Neural cell (in vitro differentiated cells): ENCODE measurements around the gene RLF.

Source experiments
- EZH2 ChIP-seq: fragments of 200-600, 300-800 bp; shearing (Covaris generic), sonication (generic); IDR thresholded peaks from 2 replicates; pipeline ENCODE4 v1.6.1; 2014; ENCODE audit warnings: antibody characterized with exemption, low read length, borderline replicate concordance, mild to moderate bottlenecking; ENCODE audit not compliant: insufficient read depth, poor library complexity, severe bottlenecking
- POLR2AphosphoS5 ChIP-seq: IDR thresholded peaks from 2 replicates; pipeline ENCODE4 v1.6.1; 2012
- RAD21 ChIP-seq: fragments of 450-650 bp; conservative IDR thresholded peaks from 2 replicates; pipeline ENCODE4 v1.6.1; 2014; ENCODE audit warnings: antibody characterized with exemption, mild to moderate bottlenecking, moderate library complexity
- TAF1 ChIP-seq: IDR thresholded peaks from 2 replicates; pipeline ENCODE4 v1.6.1; 2012; ENCODE audit warnings: low read depth
- TF ChIP-seq, protein P1 (sequence below): fragments of 450-650 bp; IDR thresholded peaks from 2 replicates; pipeline ENCODE4 v1.5.1; 2014; ENCODE audit warnings: antibody characterized with exemption, mild to moderate bottlenecking, moderate library complexity; ENCODE audit not compliant: poor library complexity, severe bottlenecking

DNA sequence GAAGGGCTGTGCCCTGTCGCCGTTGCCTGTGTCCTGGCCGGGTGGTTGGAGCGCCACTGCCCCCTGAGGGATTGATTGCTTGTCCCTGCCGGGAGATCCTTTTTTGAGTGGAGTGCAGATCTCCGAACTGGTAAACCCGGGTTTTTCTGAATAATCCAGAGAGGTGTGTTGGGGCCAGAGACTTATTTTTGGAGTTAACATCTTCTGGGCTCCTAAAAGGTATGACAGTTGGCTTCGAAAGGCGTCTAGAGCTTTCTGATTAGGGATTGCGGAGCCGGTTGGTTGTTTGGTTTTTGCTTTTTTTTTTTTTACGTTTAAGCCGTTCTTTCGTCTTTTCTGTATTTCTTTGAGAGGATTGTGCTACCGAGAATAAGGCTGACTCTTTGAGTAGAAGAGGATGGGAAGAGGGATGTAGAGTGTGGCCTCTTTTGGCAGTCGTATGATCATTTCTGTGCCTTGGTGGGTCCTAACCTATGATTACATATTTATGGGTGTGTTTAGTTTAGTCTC lies 756 bp downstream of the RLF start:
- TF ChIP-seq, protein P1, sequence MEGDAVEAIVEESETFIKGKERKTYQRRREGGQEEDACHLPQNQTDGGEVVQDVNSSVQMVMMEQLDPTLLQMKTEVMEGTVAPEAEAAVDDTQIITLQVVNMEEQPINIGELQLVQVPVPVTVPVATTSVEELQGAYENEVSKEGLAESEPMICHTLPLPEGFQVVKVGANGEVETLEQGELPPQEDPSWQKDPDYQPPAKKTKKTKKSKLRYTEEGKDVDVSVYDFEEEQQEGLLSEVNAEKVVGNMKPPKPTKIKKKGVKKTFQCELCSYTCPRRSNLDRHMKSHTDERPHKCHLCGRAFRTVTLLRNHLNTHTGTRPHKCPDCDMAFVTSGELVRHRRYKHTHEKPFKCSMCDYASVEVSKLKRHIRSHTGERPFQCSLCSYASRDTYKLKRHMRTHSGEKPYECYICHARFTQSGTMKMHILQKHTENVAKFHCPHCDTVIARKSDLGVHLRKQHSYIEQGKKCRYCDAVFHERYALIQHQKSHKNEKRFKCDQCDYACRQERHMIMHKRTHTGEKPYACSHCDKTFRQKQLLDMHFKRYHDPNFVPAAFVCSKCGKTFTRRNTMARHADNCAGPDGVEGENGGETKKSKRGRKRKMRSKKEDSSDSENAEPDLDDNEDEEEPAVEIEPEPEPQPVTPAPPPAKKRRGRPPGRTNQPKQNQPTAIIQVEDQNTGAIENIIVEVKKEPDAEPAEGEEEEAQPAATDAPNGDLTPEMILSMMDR, result no peak
- TF ChIP-seq POLR2AphosphoS5, result no peak
- TF ChIP-seq TAF1, result no peak
- no peak for TF ChIP-seq RAD21
- TF ChIP-seq EZH2, result no peak
